ACC112 (cell line): ENCODE measurements around the gene TK1.
"Not testable (repeated sequence)": the region's sequence is repeated elsewhere in the genome, so short reads cannot be mapped to it uniquely, and the experiment has no call there.

Experiments used
- H2AFZ ChIP-seq: fragments of 200-600 bp; sonication (generic); one replicate; pipeline ENCODE4 v1.6.0; 2017; ENCODE audit warnings: antibody characterized with exemption, low read length; ENCODE audit not compliant: unreplicated experiment
- H3K27ac ChIP-seq: fragments of 200-600 bp; sonication (generic); 2 replicates; pipeline ENCODE4 v1.5.1; 2014; ENCODE audit warnings: low read depth, mild to moderate bottlenecking, antibody characterized with exemption, low read length, moderate library complexity
- H3K27me3 ChIP-seq: fragments of 200-600 bp; sonication (generic); 2 replicates; pipeline ENCODE4 v1.6.1; 2014; ENCODE audit warnings: mild to moderate bottlenecking, antibody characterized with exemption, low read length, moderate library complexity, mixed read lengths; ENCODE audit not compliant: insufficient read depth
- H3K36me3 ChIP-seq: fragments of 200-600 bp; sonication (generic); 2 replicates; pipeline ENCODE4 v1.6.1; 2016; ENCODE audit warnings: mild to moderate bottlenecking, antibody characterized with exemption, low read length, moderate library complexity, mixed read lengths; ENCODE audit not compliant: insufficient read depth
- H3K4me1 ChIP-seq: fragments of 200-600 bp; sonication (generic); one replicate; pipeline ENCODE4 v1.6.1; 2016; ENCODE audit warnings: low read length, mixed read lengths; ENCODE audit not compliant: insufficient read depth, unreplicated experiment, control insufficient read depth
- H3K4me3 ChIP-seq: fragments of 200-600 bp; sonication (generic); 2 replicates; pipeline ENCODE4 v1.5.1; 2014; ENCODE audit warnings: mild to moderate bottlenecking, low read depth, low read length
- H3K79me2 ChIP-seq: fragments of 200-600 bp; sonication (generic); one replicate; pipeline ENCODE4 v1.6.0; 2016; ENCODE audit warnings: low read length; ENCODE audit not compliant: control insufficient read depth, unreplicated experiment, insufficient read depth

The TK1 gene

GRCh38 chr17:78176548-78177025 is 10.3 kb downstream of the TK1 start:
- H3K27me3 ChIP-seq, result no peaks in the 10 kb centered on the region
- peaks cover 13% of the 10 kb centered on the region for H3K4me1 ChIP-seq
- H3K79me2 ChIP-seq, result no peaks in the 10 kb centered on the region
- no peak overlapping the region for H3K27ac ChIP-seq
- no peak overlapping the region for H2AFZ ChIP-seq
- peaks cover 8% of the 10 kb centered on the region; the same call in 1 of the 2 replicates for H3K36me3 ChIP-seq
- H3K4me3 ChIP-seq, result no peak overlapping the region

GRCh38 chr17:78175643-78175981 is 11.2 kb downstream of the TK1 start:
- Histone ChIP-seq H3K27me3 (no peaks in the 10 kb centered on the region), H2AFZ (no peak overlapping the region), H3K4me1 (peaks cover 13% of the 10 kb centered on the region), H3K27ac (no peak overlapping the region), H3K36me3 (peaks cover 8% of the 10 kb centered on the region; the same call in 1 of the 2 replicates), H3K79me2 (no peaks in the 10 kb centered on the region), H3K4me3 (no peak overlapping the region)

- Histone ChIP-seq H3K4me1 (peaks cover 9% of the 10 kb centered on the region), H3K36me3 (0 out of 2 replicates have a peak, but pooled peaks cover 4% of the 10 kb centered on the region), H3K79me2 (no peaks in the 10 kb centered on the region), H2AFZ (no peak overlapping the region), H3K4me3 (no peak overlapping the region), H3K27ac (no peak overlapping the region), H3K27me3 (no peaks in the 10 kb centered on the region)
These were observed 11.8 kb downstream of the TK1 start for GRCh38 chr17:78174870-78175642.

GRCh38 chr17:78174346-78174869 is 12.4 kb downstream of the TK1 start:
- Histone ChIP-seq H3K4me3 (no peak overlapping the region), H3K4me1 (peaks cover 2% of the 10 kb centered on the region), H3K27ac (no peak overlapping the region), H3K79me2 (no peaks in the 10 kb centered on the region), H2AFZ (no peak overlapping the region), H3K27me3 (no peaks in the 10 kb centered on the region), H3K36me3 (0 out of 2 replicates have a peak, but pooled peaks cover 4% of the 10 kb centered on the region)

- no peaks in the 10 kb centered on the region for H3K27me3 ChIP-seq
- H3K4me3 ChIP-seq, result no peak overlapping the region
- 0 out of 2 replicates have a peak, but pooled peaks cover 2% of the 10 kb centered on the region for H3K36me3 ChIP-seq
- no peak overlapping the region for H3K27ac ChIP-seq
- H2AFZ ChIP-seq, result no peak overlapping the region
- no peaks in the 10 kb centered on the region for H3K4me1 ChIP-seq
- no peaks in the 10 kb centered on the region for H3K79me2 ChIP-seq
These were observed 13.6 kb downstream of the TK1 start for GRCh38 chr17:78173097-78173715.

- Histone ChIP-seq H3K4me3 (no peak overlapping the region), H3K79me2 (no peaks in the 10 kb centered on the region), H3K36me3 (no peaks in the 10 kb centered on the region), H3K27ac (no peak overlapping the region), H2AFZ (no peak overlapping the region), H3K27me3 (no peaks in the 10 kb centered on the region), H3K4me1 (no peaks in the 10 kb centered on the region)
These were observed 14.4 kb downstream of the TK1 start for GRCh38 chr17:78172249-78173051.

GRCh38 chr17:78171591-78172248 is 15.1 kb downstream of the TK1 start:
- not testable (repeated sequence) for H3K4me3 ChIP-seq, H3K4me1 ChIP-seq, H2AFZ ChIP-seq, H3K36me3 ChIP-seq, H3K27me3 ChIP-seq, H3K79me2 ChIP-seq, H3K27ac ChIP-seq

- Histone ChIP-seq H3K4me1 (no peaks in the 10 kb centered on the region), H2AFZ (no peak overlapping the region), H3K4me3 (no peak overlapping the region), H3K79me2 (no peaks in the 10 kb centered on the region), H3K27me3 (no peaks in the 10 kb centered on the region), H3K27ac (no peak overlapping the region), H3K36me3 (no peaks in the 10 kb centered on the region)
These were observed 15.9 kb downstream of the TK1 start for GRCh38 chr17:78170692-78171590.

- no peak overlapping the region for H3K27ac ChIP-seq
- peak overlapping the region; percentile 79 for H3K4me3 ChIP-seq
- H3K4me1 ChIP-seq, result no peaks in the 10 kb centered on the region
- no peaks in the 10 kb centered on the region for H3K36me3 ChIP-seq
- no peaks in the 10 kb centered on the region for H3K27me3 ChIP-seq
- peak overlapping the region; percentile 45 for H2AFZ ChIP-seq
- H3K79me2 ChIP-seq, result no peaks in the 10 kb centered on the region
These were observed 17.7 kb downstream of the TK1 start for GRCh38 chr17:78168903-78169793.
